Stimulated activated CD8-positive, alpha-beta memory T cell treated with anti-CD3 and anti-CD28 coated beads, Interleukin-7, amount 100 ng/mL, for 24 hours (primary cell): ENCODE measurements around the gene SIGLEC9.
"Not testable (repeated sequence)": the region's sequence is repeated elsewhere in the genome, so short reads cannot be mapped to it uniquely, and the experiment has no call there.

Source experiments
- DNase-seq: peaks from one replicate; pipeline ENCODE4 v3.0.0-alpha.2; 2020; ENCODE audit warnings: low read depth

The SIGLEC9 gene

GRCh38 chr19:51123802-51124201 lies 904 bp upstream of the SIGLEC9 start:
- DNase-seq: no peak

- DNase-seq: no peak
Observed at GRCh38 chr19:51124216-51124615, 490 bp upstream of the SIGLEC9 start.

DNA sequence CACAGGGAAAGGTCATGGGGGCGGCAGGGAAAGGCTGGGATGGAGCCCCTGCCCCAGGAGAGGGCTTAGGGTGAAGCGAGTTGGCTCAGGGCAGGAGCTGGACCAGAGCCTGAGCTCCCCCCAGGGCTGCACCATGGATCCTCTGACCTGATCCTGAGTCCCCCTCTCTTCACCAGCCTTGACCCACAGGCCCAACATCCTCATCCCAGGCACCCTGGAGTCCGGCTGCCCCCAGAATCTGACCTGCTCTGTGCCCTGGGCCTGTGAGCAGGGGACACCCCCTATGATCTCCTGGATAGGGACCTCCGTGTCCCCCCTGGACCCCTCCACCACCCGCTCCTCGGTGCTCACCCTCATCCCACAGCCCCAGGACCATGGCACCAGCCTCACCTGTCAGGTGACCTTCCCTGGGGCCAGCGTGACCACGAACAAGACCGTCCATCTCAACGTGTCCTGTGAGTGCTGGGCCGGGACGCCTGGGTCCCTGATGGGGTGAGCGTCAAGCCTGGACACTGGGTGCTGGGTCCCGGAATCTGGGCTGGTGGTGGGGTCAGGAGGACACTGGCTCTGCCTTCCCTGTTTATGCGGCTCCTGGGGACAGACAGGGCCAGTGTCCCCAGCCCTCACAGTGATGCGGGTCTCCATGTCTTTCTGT lies 842 bp downstream of the SIGLEC9 start:
- no peak for DNase-seq

- DNase-seq: no peak
Observed at GRCh38 chr19:51127032-51127431, 2.3 kb downstream of the SIGLEC9 start.

- no peak for DNase-seq
Observed at GRCh38 chr19:51127755-51128154, 3.0 kb downstream of the SIGLEC9 start.

DNA sequence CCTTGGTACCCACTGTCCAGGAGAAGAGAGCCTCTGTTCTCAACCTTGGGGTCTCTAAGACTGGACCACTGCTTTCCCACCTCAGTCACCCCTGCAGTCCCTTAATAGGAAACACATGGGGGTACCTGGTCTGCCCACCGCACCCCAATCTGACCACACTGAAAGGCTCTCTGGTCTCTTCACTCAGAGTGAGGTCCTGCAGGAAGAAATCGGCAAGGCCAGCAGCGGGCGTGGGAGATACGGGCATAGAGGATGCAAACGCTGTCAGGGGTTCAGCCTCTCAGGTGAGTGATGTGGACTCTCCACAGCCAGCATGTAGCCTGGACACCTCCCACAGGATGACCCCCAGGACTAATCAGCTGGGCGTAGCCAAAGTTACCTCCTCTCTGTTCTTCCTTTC lies 3.5 kb downstream of the SIGLEC9 start:
- no peak for DNase-seq

DNA sequence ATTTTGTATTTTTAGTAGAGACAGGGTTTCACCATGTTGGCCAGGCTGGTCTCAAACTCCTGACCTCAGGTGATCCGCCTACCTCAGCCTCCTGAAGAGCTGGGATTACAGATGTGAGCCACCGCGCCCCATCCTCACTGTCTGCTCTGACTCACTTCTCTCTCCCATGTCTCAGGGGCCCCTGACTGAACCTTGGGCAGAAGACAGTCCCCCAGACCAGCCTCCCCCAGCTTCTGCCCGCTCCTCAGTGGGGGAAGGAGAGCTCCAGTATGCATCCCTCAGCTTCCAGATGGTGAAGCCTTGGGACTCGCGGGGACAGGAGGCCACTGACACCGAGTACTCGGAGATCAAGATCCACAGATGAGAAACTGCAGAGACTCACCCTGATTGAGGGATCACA lies 5.0 kb downstream of the SIGLEC9 start:
- no peak for DNase-seq

- no peak for DNase-seq
Observed at GRCh38 chr19:51131780-51132680, 7.3 kb downstream of the SIGLEC9 start.

GRCh38 chr19:51135004-51135403 lies 10.3 kb downstream of the SIGLEC9 start:
- DNase-seq: no peak

GRCh38 chr19:51135986-51136762 lies 11.5 kb downstream of the SIGLEC9 start:
- no peak for DNase-seq

DNA sequence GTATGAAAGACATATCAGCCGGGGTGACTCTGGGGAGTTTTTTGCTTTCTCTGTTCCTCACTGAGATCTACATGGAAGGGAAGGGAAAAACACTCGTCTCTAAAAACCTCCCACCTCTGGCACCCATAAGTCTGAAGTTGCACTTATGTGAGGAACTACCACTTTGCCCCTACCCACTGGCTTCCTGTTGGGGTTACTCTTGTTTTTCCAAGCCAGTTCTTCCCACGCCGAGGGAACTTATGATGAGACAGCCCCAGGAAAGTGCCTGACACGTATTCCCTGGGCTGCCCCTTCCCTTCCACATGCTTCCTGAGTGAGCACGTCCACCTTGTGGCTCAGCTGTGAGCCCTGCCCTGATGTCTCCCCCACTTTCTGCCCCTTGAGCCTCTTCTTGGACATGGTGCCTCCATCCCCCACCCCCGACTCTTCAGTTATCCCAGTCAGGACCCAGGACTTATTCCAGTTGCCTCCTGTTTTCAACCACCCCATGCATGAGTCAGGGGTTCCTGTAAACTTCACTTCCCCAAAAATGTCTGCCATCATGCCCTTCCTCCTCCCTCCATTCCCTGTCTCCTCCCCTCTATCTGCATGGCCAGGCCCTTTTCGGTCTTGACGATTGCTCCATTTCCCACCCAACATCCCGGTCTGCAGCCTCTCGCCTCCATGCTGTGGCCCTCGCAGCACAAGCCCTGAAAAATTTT lies 12.3 kb downstream of the SIGLEC9 start:
- no peak for DNase-seq

DNA sequence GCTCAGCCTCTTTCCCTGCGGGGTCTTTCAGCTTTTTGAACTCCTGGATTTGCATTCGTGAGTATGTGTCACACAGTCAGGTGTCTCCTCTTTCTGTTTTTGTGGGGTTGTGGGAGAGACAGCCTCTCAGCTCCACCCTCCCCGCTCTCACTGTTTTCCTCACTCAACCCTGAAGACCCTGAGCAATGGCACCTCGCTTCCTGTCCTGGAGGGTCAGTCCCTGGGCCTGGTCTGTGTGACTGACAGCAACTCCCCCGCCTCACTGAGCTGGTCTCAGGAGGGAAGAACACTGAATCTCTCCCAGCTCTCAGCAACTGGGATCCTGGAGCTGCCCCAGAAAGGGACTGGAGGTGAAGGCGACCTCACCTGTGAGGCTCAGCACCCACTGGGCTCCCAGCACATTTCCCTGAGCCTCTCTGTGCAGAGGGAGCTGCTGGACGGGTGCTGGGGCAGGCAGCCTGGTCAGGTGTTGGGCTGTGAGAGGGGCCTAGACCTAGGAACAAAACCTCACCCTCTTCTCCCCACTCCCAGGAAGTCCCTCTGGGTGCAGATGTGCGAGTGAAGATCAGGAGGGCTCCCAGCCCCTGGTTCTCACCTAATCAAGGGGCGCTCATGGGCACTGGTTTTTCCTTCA lies 13.2 kb downstream of the SIGLEC9 start:
- DNase-seq: no peak

- no peak for DNase-seq
Observed at GRCh38 chr19:51138549-51138979, 13.9 kb downstream of the SIGLEC9 start.

DNA sequence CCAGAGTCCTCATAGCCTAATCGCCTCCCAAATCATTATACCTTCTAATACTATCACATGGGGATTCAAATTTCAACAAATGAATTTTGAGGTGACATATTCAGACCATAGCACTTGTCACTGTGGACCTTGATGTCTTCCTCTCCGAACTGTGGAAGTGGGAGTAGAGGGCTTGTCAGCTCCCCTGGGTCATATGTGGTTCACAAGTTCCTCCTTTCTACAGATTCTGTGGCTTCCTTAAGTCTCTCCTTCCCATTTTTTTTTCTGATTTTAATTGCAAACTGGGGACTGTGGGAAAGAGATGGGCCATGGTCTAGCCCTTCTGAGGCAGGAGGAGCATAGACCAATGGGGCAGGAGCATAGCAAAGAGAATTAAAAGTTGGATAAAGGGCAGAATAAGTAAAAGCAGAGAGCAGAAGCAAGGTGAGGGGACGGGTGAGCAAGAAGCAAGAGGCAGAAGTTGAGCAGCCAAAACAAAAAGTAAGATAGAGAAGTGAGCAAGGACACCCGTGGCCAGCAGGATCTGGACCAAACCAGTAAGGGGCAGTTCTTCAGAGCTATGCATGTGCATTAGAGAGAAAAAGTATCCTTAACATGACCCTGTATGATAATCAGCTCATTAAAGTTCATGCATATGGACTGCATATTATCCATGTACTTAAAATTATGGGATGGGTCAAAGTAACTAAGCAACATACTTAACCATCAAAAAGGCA lies 14.8 kb downstream of the SIGLEC9 start:
- no peak for DNase-seq

GRCh38 chr19:51140441-51140840 lies 15.7 kb downstream of the SIGLEC9 start:
- no peak for DNase-seq

GRCh38 chr19:51141181-51141580 lies 16.5 kb downstream of the SIGLEC9 start:
- DNase-seq: no peak

DNA sequence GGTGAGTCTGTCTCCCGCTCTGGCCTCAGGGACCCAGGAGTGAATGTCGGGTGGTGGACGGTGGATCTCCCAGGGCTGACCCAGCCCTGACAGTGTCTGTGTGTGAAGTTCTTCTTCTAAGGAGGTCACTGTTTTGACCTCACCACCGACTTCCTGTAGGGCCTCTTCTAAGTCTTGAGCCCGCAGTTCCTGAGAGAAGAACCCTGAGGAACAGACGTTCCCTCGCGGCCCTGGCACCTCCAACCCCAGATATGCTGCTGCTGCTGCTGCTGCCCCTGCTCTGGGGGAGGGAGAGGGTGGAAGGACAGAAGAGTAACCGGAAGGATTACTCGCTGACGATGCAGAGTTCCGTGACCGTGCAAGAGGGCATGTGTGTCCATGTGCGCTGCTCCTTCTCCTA lies 17.4 kb downstream of the SIGLEC9 start, which contains the start of gene SIGLEC7:
SIGLEC7 (plus strand) TSS at position 183 of the 400 bp plus-strand sequence; CDS start at position 252, 69 bp downstream.
- no peak for DNase-seq

- DNase-seq: not testable (repeated sequence)
Observed at GRCh38 chr19:51142809-51143475, 18.2 kb downstream of the SIGLEC9 start.

DNA sequence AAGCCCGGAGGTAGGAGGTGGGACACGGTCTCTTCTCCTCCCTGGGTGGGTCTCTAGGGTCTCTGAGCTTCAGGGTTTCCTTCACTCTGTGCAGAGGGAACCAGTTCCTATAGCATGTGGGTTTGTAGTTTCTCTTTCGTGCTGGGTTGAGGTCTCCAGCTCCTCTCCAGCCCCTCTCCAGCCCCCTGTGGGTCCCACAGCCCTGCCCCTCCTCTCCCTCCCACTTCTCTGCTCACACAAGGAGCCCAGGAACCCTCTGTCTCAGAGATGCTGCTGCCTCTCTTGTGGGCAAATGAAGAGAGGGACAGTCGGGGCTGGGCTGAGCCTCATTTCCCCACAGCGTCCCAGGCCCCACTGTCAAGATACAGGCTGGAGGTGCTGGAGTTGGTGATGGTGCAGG lies 18.8 kb downstream of the SIGLEC9 start:
- DNase-seq: no peak

DNA sequence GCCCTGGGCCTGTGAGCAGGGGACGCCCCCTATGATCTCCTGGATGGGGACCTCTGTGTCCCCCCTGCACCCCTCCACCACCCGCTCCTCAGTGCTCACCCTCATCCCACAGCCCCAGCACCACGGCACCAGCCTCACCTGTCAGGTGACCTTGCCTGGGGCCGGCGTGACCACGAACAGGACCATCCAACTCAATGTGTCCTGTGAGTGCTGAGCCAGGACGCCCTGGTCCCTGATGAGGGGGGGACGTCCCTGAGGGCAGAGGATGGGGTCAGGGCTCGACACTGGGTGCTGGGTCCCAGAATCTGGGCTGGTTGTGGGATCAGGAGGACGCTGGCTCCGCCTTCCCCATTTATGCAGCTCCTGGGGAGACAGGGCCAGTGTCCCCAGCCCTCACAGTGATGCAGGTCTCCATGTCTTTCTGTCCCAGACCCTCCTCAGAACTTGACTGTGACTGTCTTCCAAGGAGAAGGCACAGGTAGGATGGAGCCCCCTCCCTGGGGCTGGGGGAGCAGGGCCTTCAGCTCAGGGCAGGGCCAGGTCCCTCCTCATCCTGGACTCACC lies 19.9 kb downstream of the SIGLEC9 start:
- DNase-seq: no peak
